IMR-90 (cell line): ENCODE data around the gene ABHD12B. TPM values are rescaled to one million over a fixed set of nuclear protein-coding genes. Genes with fewer than 3 reads are reported as not detected.

Experiments
- ATAC-seq: fragments of 200-7000 bp; cut with Tn5 transposase; 2 replicates; pipeline ENCODE4 v1.9.1; 2020; ENCODE audit warnings: low read depth, mild to moderate bottlenecking, moderate library complexity
- BruUV-seq: library from RNA; stranded (reverse); fragments of 400-500 nt; replicated peaks from 2 replicates; lab custom pipeline; 2021; lab: Mats Ljungman, UMichigan
- CTCF ChIA-PET: fragments of 300-600 bp; formaldehyde crosslinking; extraction: SDS; loops from one replicate; lab custom pipeline; 2021; ENCODE audit warnings: antibody characterized with exemption; lab: Yijun Ruan, JAX
- POLR2A ChIA-PET: fragments of 300-600 bp; sonication (Branson Sonifier 250); formaldehyde crosslinking; loops from one replicate; lab custom pipeline; 2022; ENCODE audit warnings: antibody characterized with exemption; ENCODE audit not compliant: unreplicated experiment; lab: Charles Lee
- DNase-seq: peaks from one replicate; pipeline ENCODE4 v3.0.0; 2013
- H2AFZ ChIP-seq: replicated peaks from 2 replicates; pipeline ENCODE3; 2013; ENCODE audit warnings: low read length, mild to moderate bottlenecking; ENCODE audit not compliant: poor library complexity
- H2AK5ac ChIP-seq: 2 replicates; pipeline ENCODE4 v1.6.1; 2013; ENCODE audit warnings: low read depth, low read length, inconsistent platforms
- H2AK9ac ChIP-seq: replicated peaks from 2 replicates; pipeline ENCODE3; 2013; ENCODE audit warnings: mild to moderate bottlenecking, low read depth, low read length, moderate library complexity; ENCODE audit not compliant: poor library complexity
- H2BK120ac ChIP-seq: 2 replicates; pipeline ENCODE4 v1.6.1; 2013; ENCODE audit warnings: low read depth, low read length, inconsistent platforms
- H2BK15ac ChIP-seq: 3 replicates; pipeline ENCODE4 v1.6.1; 2013; ENCODE audit warnings: low read depth, low read length, inconsistent platforms
- H2BK20ac ChIP-seq: 2 replicates; pipeline ENCODE4 v1.6.1; 2013; ENCODE audit warnings: low read depth, mild to moderate bottlenecking, inconsistent platforms, low read length, moderate library complexity
- H2BK5ac ChIP-seq: 2 replicates; pipeline ENCODE4 v1.6.1; 2013; ENCODE audit warnings: mild to moderate bottlenecking, low read depth, low read length, inconsistent platforms; ENCODE audit not compliant: poor library complexity, severe bottlenecking
- H3K14ac ChIP-seq: replicated peaks from 2 replicates; pipeline ENCODE4 v1.6.1; 2013; ENCODE audit warnings: low read depth, low read length, inconsistent platforms
- H3K18ac ChIP-seq: 2 replicates; pipeline ENCODE4 v1.6.1; 2013; ENCODE audit warnings: low read depth, low read length, control low read depth
- H3K23ac ChIP-seq: 2 replicates; pipeline ENCODE4 v1.6.1; 2013; ENCODE audit warnings: low read depth, low read length, inconsistent platforms
- H3K27ac ChIP-seq: 2 replicates; pipeline ENCODE4 v1.5.1; 2013; ENCODE audit warnings: mild to moderate bottlenecking, control low read depth, low read length; ENCODE audit not compliant: insufficient read depth
- H3K27me3 ChIP-seq: 2 replicates; pipeline ENCODE4 v1.6.1; 2013; ENCODE audit warnings: low read length; ENCODE audit not compliant: control insufficient read depth, insufficient read depth
- H3K36me3 ChIP-seq: 2 replicates; pipeline ENCODE4 v1.6.1; 2013; ENCODE audit warnings: low read length, mixed read lengths; ENCODE audit not compliant: control insufficient read depth, insufficient read depth
- H3K4ac ChIP-seq: 2 replicates; pipeline ENCODE4 v1.6.1; 2013; ENCODE audit warnings: low read depth, low read length, inconsistent platforms
- H3K4me1 ChIP-seq: 2 replicates; pipeline ENCODE4 v1.6.1; 2013; ENCODE audit warnings: low read length, mixed read lengths; ENCODE audit not compliant: control insufficient read depth, insufficient read depth
- H3K4me2 ChIP-seq: 2 replicates; pipeline ENCODE4 v1.6.1; 2013; ENCODE audit warnings: low read depth, mild to moderate bottlenecking, control low read depth, low read length, moderate library complexity
- H3K4me3 ChIP-seq: 2 replicates; pipeline ENCODE4 v1.5.1; 2013; ENCODE audit warnings: low read depth, mild to moderate bottlenecking, control low read depth, low read length, moderate library complexity; ENCODE audit not compliant: insufficient read depth
- H3K56ac ChIP-seq: 2 replicates; pipeline ENCODE4 v1.6.1; 2013; ENCODE audit warnings: low read length, inconsistent platforms; ENCODE audit not compliant: insufficient read depth; ENCODE audit errors: extremely low read depth
- H3K79me1 ChIP-seq, 2 experiments: 2 replicates each; pipeline ENCODE4 v1.6.1; 2013; ENCODE audit warnings: low read length in 2 of 2, inconsistent platforms in 1 of 2, low read depth in 1 of 2
- H3K9ac ChIP-seq: 2 replicates; pipeline ENCODE4 v1.6.1; 2013; ENCODE audit warnings: low read depth, low read length, control low read depth
- H3K9me1 ChIP-seq: 2 replicates; pipeline ENCODE4 v1.6.1; 2013; ENCODE audit warnings: low read length, inconsistent platforms; ENCODE audit not compliant: insufficient read depth
- H3K9me3 ChIP-seq: 2 replicates; pipeline ENCODE4 v1.6.1; 2013; ENCODE audit warnings: low read length; ENCODE audit not compliant: control insufficient read depth, insufficient read depth
- H4K20me1 ChIP-seq: 2 replicates; pipeline ENCODE4 v1.6.1; 2013; ENCODE audit warnings: low read length, inconsistent platforms; ENCODE audit not compliant: insufficient read depth
- H4K5ac ChIP-seq: 2 replicates; pipeline ENCODE4 v1.6.1; 2013; ENCODE audit warnings: mild to moderate bottlenecking, low read depth, low read length, control low read depth
- H4K8ac ChIP-seq, 2 experiments: 2 replicates each; pipeline ENCODE4 v1.6.1; 2013; ENCODE audit warnings: low read depth in 2 of 2, low read length in 2 of 2, control low read depth in 1 of 2, inconsistent platforms in 1 of 2
- H4K91ac ChIP-seq: 2 replicates; pipeline ENCODE4 v1.6.1; 2013; ENCODE audit warnings: low read depth, low read length, inconsistent platforms; ENCODE audit not compliant: insufficient read depth
- BHLHE40 ChIP-seq: fragments of 150-350 bp; IDR thresholded peaks from 2 replicates; pipeline ENCODE4 v1.6.1; 2016; ENCODE audit warnings: mild to moderate bottlenecking, low read depth, low read length
- CEBPB ChIP-seq: IDR thresholded peaks from 2 replicates; pipeline ENCODE4 v1.6.1; 2012; ENCODE audit warnings: low read depth, low read length, improper control_type of control experiment
- CHD1 ChIP-seq: IDR thresholded peaks from 2 replicates; pipeline ENCODE4 v1.6.1; 2012; ENCODE audit warnings: low read depth, low read length, improper control_type of control experiment
- MAFK ChIP-seq: IDR thresholded peaks from 2 replicates; pipeline ENCODE4 v1.6.1; 2012; ENCODE audit warnings: low read depth, low read length, improper control_type of control experiment
- NFE2L2 ChIP-seq: fragments of 150-350 bp; IDR thresholded peaks from 2 replicates; pipeline ENCODE4 v1.6.1; 2016; ENCODE audit warnings: low read depth, mild to moderate bottlenecking, low read length
- RCOR1 ChIP-seq: IDR thresholded peaks from 2 replicates; pipeline ENCODE4 v1.6.1; 2012; ENCODE audit warnings: mild to moderate bottlenecking, low read length, improper control_type of control experiment; ENCODE audit not compliant: insufficient replicate concordance
- RFX5 ChIP-seq: IDR thresholded peaks from 2 replicates; pipeline ENCODE4 v1.8.0; 2012; ENCODE audit warnings: low read depth, mild to moderate bottlenecking, low read length, moderate library complexity
- WGBS, 2 experiments: methylation state at CpG; one replicate each; pipeline versions ENCODE4 v1.1.5 to v1.1.7; 2013; ENCODE audit warnings: missing lambda C conversion rate in 2 of 2; ENCODE audit not compliant: insufficient read length in 1 of 2; ENCODE audit errors: extremely low coverage in 2 of 2; 5-methylcytosine and 5-hydroxymethylcytosine counted together
- dilution Hi-C: fragments of 300-500 bp; cut with HindIII; formaldehyde crosslinking; loops from one replicate; pipeline ENCODE4 v1.14.3; 2018; ENCODE audit warnings: low sequenced_read_pairs; ENCODE audit not compliant: unreplicated experiment
- in situ Hi-C: fragments of 300-500 bp; cut with MboI; formaldehyde crosslinking; loops from 3 replicates; pipeline ENCODE4 v1.14.3; 2019; ENCODE audit warnings: low sequenced_read_pairs, inconsistent platforms, mixed read lengths
- intact Hi-C: fragments of 100-400 bp; cut with micrococcal nuclease; formaldehyde crosslinking; loops from 2 replicates; pipeline ENCODE4 v1.10.0; 2022
- polyA plus RNA-seq, 3 experiments: library from polyadenylated mRNA; depleted of rRNA; stranded (reverse); fragments of >200 nt; gene quantifications; 2 replicates each; pipeline ENCODE4 v1.2.3, GENCODE V29; 2012; ENCODE audit warnings: low replicate concordance in 1 of 3
- total RNA-seq: library from RNA; depleted of rRNA; stranded (reverse); fragments of >200 nt; gene quantifications from 2 replicates; pipeline ENCODE4 v1.2.3, GENCODE V29; 2012
- TF ChIP-seq, protein P1 (sequence below): conservative IDR thresholded peaks from 2 replicates; pipeline ENCODE4 v1.5.1; 2012; ENCODE audit warnings: mild to moderate bottlenecking, low read depth, low read length, improper control_type of control experiment
- TF ChIP-seq, protein P2 (sequence below): fragments of 150-350 bp; IDR thresholded peaks from 2 replicates; pipeline ENCODE4 v1.6.1; 2016; ENCODE audit warnings: low read depth, mild to moderate bottlenecking, low read length, moderate library complexity, borderline replicate concordance

Gene ABHD12B
- total and polyA plus RNA-seq, 2 of the 4 experiments (the other 2 are of a cell fraction) = 0.18 TPM; not detected in 1

- no peak overlapping the region for H3K4ac ChIP-seq
- no peak overlapping the region for H2AK5ac ChIP-seq
- H4K20me1 ChIP-seq = no peaks in the 10 kb centered on the region; the same call in 1 of the 2 replicates
- no peaks in the 10 kb centered on the region for H3K27me3 ChIP-seq
- no peak overlapping the region for H3K27ac ChIP-seq
- peaks cover 4% of the 10 kb centered on the region for H3K4me1 ChIP-seq
- no peak overlapping the region for H2AK9ac ChIP-seq
- ChIA-PET POLR2A (no interaction called here), CTCF (no interaction called here)
- H3K4me3 ChIP-seq = no peak overlapping the region
- no peak overlapping the region for H4K8ac ChIP-seq
- H2BK5ac ChIP-seq = no peak overlapping the region
- dilution Hi-C loops = no loop called here
- no peak overlapping the region for H3K14ac ChIP-seq
- H3K18ac ChIP-seq = no peak overlapping the region
- DNase-seq (no peak), ATAC-seq (no peak)
- no peak overlapping the region for H3K23ac ChIP-seq
- peaks cover 4% of the 10 kb centered on the region; the same call in 1 of the 2 replicates for H3K9me1 ChIP-seq
- BruUV-seq = no TSS peak
- no peak overlapping the region for H4K91ac ChIP-seq
- no peak overlapping the region for H2BK20ac ChIP-seq
- H3K9me3 ChIP-seq = no peaks in the 10 kb centered on the region
- in situ Hi-C loops = no loop called here
- WGBS, 2 experiments = no CpG with 5 or more reads among the region's 1 CpG
- no peak overlapping the region for H2BK15ac ChIP-seq
- no peak overlapping the region for H3K9ac ChIP-seq
- intact Hi-C loops = no loop called here
- no peaks in the 10 kb centered on the region for H3K79me1 ChIP-seq
- no peak overlapping the region for H2AFZ ChIP-seq
- no peak for TF ChIP-seq NFE2L2
- TF ChIP-seq MAFK = no peak
- TF ChIP-seq, protein P1, sequence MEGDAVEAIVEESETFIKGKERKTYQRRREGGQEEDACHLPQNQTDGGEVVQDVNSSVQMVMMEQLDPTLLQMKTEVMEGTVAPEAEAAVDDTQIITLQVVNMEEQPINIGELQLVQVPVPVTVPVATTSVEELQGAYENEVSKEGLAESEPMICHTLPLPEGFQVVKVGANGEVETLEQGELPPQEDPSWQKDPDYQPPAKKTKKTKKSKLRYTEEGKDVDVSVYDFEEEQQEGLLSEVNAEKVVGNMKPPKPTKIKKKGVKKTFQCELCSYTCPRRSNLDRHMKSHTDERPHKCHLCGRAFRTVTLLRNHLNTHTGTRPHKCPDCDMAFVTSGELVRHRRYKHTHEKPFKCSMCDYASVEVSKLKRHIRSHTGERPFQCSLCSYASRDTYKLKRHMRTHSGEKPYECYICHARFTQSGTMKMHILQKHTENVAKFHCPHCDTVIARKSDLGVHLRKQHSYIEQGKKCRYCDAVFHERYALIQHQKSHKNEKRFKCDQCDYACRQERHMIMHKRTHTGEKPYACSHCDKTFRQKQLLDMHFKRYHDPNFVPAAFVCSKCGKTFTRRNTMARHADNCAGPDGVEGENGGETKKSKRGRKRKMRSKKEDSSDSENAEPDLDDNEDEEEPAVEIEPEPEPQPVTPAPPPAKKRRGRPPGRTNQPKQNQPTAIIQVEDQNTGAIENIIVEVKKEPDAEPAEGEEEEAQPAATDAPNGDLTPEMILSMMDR = no peak
- TF ChIP-seq BHLHE40 = no peak
- no peak for TF ChIP-seq CHD1
- no peak for TF ChIP-seq CEBPB
- no peak for TF ChIP-seq RCOR1
- no peak for TF ChIP-seq RFX5
- TF ChIP-seq, protein P2, sequence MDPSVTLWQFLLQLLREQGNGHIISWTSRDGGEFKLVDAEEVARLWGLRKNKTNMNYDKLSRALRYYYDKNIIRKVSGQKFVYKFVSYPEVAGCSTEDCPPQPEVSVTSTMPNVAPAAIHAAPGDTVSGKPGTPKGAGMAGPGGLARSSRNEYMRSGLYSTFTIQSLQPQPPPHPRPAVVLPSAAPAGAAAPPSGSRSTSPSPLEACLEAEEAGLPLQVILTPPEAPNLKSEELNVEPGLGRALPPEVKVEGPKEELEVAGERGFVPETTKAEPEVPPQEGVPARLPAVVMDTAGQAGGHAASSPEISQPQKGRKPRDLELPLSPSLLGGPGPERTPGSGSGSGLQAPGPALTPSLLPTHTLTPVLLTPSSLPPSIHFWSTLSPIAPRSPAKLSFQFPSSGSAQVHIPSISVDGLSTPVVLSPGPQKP = no peak
- H3K56ac ChIP-seq = no peak overlapping the region
- H3K36me3 ChIP-seq = no peaks in the 10 kb centered on the region
- H3K4me2 ChIP-seq = no peak overlapping the region
- H2BK120ac ChIP-seq = no peak overlapping the region
- no peak overlapping the region for H4K5ac ChIP-seq
Observed at GRCh38 chr14:50953502-50953901, 81.6 kb downstream of the ABHD12B start.
